ENCODE measurements around the gene ANXA6. TPM values are rescaled to one million over a fixed set of nuclear protein-coding genes. Genes with fewer than 3 reads are reported as not detected.
A peak's percentile ranks its signal among the peaks of the same experiment; 100 is the strongest.

The ANXA6 gene
- total and polyA plus RNA-seq, 5 donors from 2014 or later = 171 to 364 (median 290) TPM

DNA sequence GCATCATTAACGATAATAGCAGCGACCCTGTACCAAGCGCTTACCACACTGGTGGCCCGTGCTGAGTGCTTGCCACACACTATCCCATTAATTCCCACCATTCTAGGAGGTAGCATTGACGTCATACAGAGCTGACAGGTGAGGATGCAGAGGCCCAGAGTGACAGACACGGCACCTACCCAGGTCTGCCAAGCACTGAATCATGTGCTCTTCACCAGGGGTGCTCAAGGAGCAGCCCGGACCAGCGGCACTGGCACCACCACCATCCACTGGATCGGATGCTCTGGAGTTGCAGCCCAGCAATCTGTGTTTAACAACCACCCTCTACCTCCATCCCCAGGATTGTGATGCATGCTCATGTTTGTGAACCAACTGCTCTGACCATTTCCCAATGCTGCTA, 80.2 kb downstream of the ANXA6 start:
- ATAC-seq (ENCODE audit: low read depth in 2 of 2) (no peak), DNase-seq (no peak)
- no peaks in the 10 kb centered on the region for H3K27me3 Mint-ChIP-seq
- Histone ChIP-seq H3K4me1 (ENCODE audit: control insufficient read depth, insufficient read depth, low read length, poor library complexity, severe bottlenecking) (peaks cover 77% of the 10 kb centered on the region), H3K4me3 (ENCODE audit: low read depth, low read length) (peak overlapping the region; percentile 99), H3K9me3 (ENCODE audit: control insufficient read depth in 2 of 2, low read length in 2 of 2) (no peaks in the 10 kb centered on the region), H3K36me3 (ENCODE audit: control insufficient read depth, insufficient read depth, low read length) (peaks cover 25% of the 10 kb centered on the region), H3K27ac (ENCODE audit: insufficient read depth, low read length, poor library complexity, severe bottlenecking) (peak overlapping the region; percentile 98), H3K27me3 (ENCODE audit: control insufficient read depth, insufficient read depth, low read length) (no peaks in the 10 kb centered on the region)
- peaks cover 31 to 79% (median 54%) of the 10 kb centered on the region in 4 donors for H3K4me1 Mint-ChIP-seq
- H3K36me3 Mint-ChIP-seq = peaks cover 31% of the 10 kb centered on the region
- H3K4me3 Mint-ChIP-seq = peak overlapping the region; percentile 91 to 96 (median 94)
- H3K9me3 Mint-ChIP-seq = no peaks in the 10 kb centered on the region
- peak overlapping the region; percentile 71 to 92 (median 88) for H3K27ac Mint-ChIP-seq

DNA sequence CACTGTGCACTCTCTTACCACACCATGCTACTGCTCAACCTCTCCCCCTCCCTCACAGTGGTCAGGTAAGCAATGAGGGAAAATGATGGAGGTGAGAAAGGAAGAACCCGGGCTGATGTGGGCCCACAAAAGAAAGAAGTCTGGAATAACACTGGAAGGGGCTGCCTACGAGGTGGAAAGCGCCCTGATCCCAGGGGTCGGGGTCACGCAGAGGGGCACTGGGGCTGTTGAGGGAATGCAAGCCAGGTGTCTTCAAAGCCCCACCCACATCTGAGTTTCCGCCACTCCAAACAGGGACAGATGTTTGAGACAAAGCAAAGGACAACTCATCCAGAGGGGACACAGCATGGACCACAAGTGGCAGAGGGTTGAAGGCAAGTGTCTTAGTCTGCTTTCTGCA, 81.0 kb downstream of the ANXA6 start:
- peak overlapping the region; percentile 52 for H3K27ac ChIP-seq (ENCODE audit: insufficient read depth, low read length, poor library complexity, severe bottlenecking)
- Mint-ChIP-seq H3K27me3 (no peaks in the 10 kb centered on the region), H3K4me3 (peak overlapping the region; percentile 44 to 96 (median 94)), H3K4me1 (peaks cover 31 to 81% (median 54%) of the 10 kb centered on the region in 4 donors), H3K9me3 (no peaks in the 10 kb centered on the region), H3K36me3 (peaks cover 37% of the 10 kb centered on the region), H3K27ac (peak overlapping the region; percentile 71 to 92 (median 88))
- H3K36me3 ChIP-seq (ENCODE audit: control insufficient read depth, insufficient read depth, low read length) = peaks cover 28% of the 10 kb centered on the region
- no peaks in the 10 kb centered on the region for H3K27me3 ChIP-seq (ENCODE audit: control insufficient read depth, insufficient read depth, low read length)
- peaks cover 75% of the 10 kb centered on the region for H3K4me1 ChIP-seq (ENCODE audit: control insufficient read depth, insufficient read depth, low read length, poor library complexity, severe bottlenecking)
- peak overlapping the region; percentile 99 for H3K4me3 ChIP-seq (ENCODE audit: low read depth, low read length)
- DNase-seq = no peak
- H3K9me3 ChIP-seq (ENCODE audit: control insufficient read depth in 2 of 2, low read length in 2 of 2) = no peaks in the 10 kb centered on the region
- no peak for ATAC-seq (ENCODE audit: low read depth in 2 of 2)

DNA sequence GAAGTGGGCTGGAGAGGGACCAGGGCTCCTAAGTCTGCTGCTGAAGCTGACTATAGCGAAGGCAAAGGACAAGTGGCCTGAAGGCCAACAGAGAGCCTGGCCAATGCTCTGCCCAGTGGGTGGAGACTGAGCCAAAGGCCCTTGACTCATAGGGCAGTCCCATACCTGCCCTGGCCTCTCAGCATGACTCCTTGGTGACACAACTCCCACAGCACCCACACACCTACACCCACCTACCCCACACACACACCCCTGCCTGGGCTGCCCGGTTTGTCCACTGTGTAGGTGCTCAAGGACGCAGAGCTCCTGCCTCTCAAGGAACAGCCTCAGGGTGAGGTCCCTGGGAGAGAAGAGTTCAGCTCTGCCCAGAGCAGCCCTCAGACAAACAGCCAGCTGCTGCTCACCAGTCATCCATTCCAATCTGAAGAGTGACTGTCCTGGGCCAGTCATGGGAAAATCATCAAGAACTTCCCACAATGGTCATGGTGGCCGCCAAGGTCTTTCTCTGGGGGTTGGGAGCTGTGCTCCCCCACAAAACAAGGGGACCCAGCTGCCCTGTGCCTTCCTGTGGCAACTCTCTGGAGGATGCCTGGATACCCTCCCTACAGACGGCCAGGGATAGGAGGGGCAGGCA, 81.8 kb downstream of the ANXA6 start:
- Mint-ChIP-seq H3K4me1 (peaks cover 37 to 84% (median 59%) of the 10 kb centered on the region in 4 donors), H3K9me3 (no peaks in the 10 kb centered on the region), H3K4me3 (peak overlapping the region; percentile 44 to 96 (median 94)), H3K36me3 (peaks cover 39% of the 10 kb centered on the region), H3K27ac (peak overlapping the region; percentile 81 to 94 (median 88)), H3K27me3 (no peaks in the 10 kb centered on the region)
- H3K4me1 ChIP-seq (ENCODE audit: control insufficient read depth, insufficient read depth, low read length, poor library complexity, severe bottlenecking) = peaks cover 78% of the 10 kb centered on the region
- ATAC-seq (ENCODE audit: low read depth in 2 of 2) = no peak
- H3K36me3 ChIP-seq (ENCODE audit: control insufficient read depth, insufficient read depth, low read length) = peaks cover 29% of the 10 kb centered on the region
- H3K4me3 ChIP-seq (ENCODE audit: low read depth, low read length) = peak overlapping the region; percentile 32
- H3K27ac ChIP-seq (ENCODE audit: insufficient read depth, low read length, poor library complexity, severe bottlenecking) = peak overlapping the region; percentile 52
- DNase-seq = no peak
- no peaks in the 10 kb centered on the region for H3K27me3 ChIP-seq (ENCODE audit: control insufficient read depth, insufficient read depth, low read length)
- H3K9me3 ChIP-seq (ENCODE audit: control insufficient read depth in 2 of 2, low read length in 2 of 2) = no peaks in the 10 kb centered on the region

DNA sequence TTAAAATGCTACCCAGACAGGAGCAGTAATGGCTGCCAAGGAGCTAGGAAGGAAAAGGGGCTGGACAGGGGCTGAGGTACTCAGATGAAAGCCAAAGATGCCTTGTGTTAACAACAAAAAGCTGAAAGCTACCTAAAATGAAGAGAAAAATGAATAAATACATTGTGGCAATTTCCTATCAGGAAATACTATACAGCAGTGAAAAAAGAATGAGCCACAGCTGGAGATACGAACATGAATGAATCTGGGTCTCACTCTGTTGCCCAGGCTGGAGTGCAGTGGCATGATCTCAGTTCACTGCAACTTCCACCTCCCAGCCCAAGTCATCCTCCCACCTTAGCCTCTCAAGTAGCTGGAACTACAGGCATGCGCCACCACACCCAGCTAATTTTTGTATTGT, 83.0 kb downstream of the ANXA6 start:
- ATAC-seq (ENCODE audit: low read depth in 2 of 2) = no peak
- Histone ChIP-seq H3K27me3 (ENCODE audit: control insufficient read depth, insufficient read depth, low read length) (no peaks in the 10 kb centered on the region), H3K36me3 (ENCODE audit: control insufficient read depth, insufficient read depth, low read length) (peaks cover 37% of the 10 kb centered on the region), H3K4me3 (ENCODE audit: low read depth, low read length) (no peak overlapping the region), H3K4me1 (ENCODE audit: control insufficient read depth, insufficient read depth, low read length, poor library complexity, severe bottlenecking) (peaks cover 86% of the 10 kb centered on the region), H3K27ac (ENCODE audit: insufficient read depth, low read length, poor library complexity, severe bottlenecking) (no peak overlapping the region), H3K9me3 (ENCODE audit: control insufficient read depth in 2 of 2, low read length in 2 of 2) (no peaks in the 10 kb centered on the region)
- no peaks in the 10 kb centered on the region for H3K9me3 Mint-ChIP-seq
- peaks cover 44% of the 10 kb centered on the region for H3K36me3 Mint-ChIP-seq
- DNase-seq = no peak
- H3K4me3 Mint-ChIP-seq = peak overlapping the region in 2 of 4 donors; percentile 24 to 52
- H3K4me1 Mint-ChIP-seq = peaks cover 37 to 92% (median 69%) of the 10 kb centered on the region in 4 donors
- no peaks in the 10 kb centered on the region for H3K27me3 Mint-ChIP-seq
- peak overlapping the region in 2 of 3 donors; percentile 56 to 69 for H3K27ac Mint-ChIP-seq

DNA sequence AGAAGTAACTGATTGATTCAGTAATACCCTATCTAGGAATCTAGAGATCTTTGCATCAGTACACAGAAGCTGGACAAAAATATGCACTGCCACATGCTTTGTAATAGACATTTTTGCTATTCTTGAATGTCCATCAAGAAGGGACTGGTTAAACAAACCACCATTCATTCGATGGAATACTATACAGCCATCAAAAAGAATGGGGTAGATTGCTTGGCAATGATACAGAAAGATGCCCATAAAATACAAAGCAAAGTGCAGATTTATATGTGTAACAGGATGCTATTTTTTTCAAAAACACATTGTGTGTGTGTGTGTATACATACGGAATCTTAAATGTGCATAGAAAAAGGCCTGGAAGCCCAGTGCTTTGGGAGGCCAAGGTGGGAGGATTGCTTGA, 84.3 kb downstream of the ANXA6 start:
- Mint-ChIP-seq H3K9me3 (no peaks in the 10 kb centered on the region), H3K4me1 (peaks cover 33 to 92% (median 70%) of the 10 kb centered on the region in 4 donors), H3K4me3 (peak overlapping the region in 2 of 4 donors; percentile 35 to 52), H3K27ac (peak overlapping the region in 1 of 3 donors; percentile 64), H3K36me3 (peaks cover 46% of the 10 kb centered on the region), H3K27me3 (no peaks in the 10 kb centered on the region)
- Histone ChIP-seq H3K27me3 (ENCODE audit: control insufficient read depth, insufficient read depth, low read length) (no peaks in the 10 kb centered on the region), H3K9me3 (ENCODE audit: control insufficient read depth in 2 of 2, low read length in 2 of 2) (no peaks in the 10 kb centered on the region), H3K27ac (ENCODE audit: insufficient read depth, low read length, poor library complexity, severe bottlenecking) (no peak overlapping the region), H3K4me3 (ENCODE audit: low read depth, low read length) (no peak overlapping the region), H3K36me3 (ENCODE audit: control insufficient read depth, insufficient read depth, low read length) (peaks cover 45% of the 10 kb centered on the region), H3K4me1 (ENCODE audit: control insufficient read depth, insufficient read depth, low read length, poor library complexity, severe bottlenecking) (peaks cover 86% of the 10 kb centered on the region)
- DNase-seq = no peak
- no peak for ATAC-seq (ENCODE audit: low read depth in 2 of 2)

DNA sequence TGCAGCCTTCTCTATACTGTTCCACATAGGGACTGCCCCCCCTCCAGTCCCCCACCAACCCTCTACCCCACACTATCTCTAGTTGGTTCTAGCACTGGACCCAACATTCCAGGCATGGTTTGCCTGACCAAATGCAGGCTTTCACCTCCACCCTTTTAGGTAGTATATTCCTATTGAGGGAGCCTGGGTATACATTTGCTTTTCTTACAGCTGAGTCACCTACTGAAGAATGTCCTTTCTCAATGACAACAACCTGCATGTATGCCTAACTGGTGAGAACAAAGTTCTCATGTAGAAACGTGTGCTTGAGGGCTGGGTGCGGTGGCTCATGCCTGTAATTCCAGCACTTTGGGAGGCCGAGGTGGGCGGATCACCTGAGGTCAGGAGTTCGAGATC, 85.0 kb downstream of the ANXA6 start:
- no peak overlapping the region for H3K4me3 ChIP-seq (ENCODE audit: low read depth, low read length)
- H3K27ac Mint-ChIP-seq = peak overlapping the region; percentile 64 to 87 (median 87)
- H3K36me3 Mint-ChIP-seq = peaks cover 42% of the 10 kb centered on the region
- no peaks in the 10 kb centered on the region for H3K27me3 ChIP-seq (ENCODE audit: control insufficient read depth, insufficient read depth, low read length)
- no peaks in the 10 kb centered on the region for H3K27me3 Mint-ChIP-seq
- ATAC-seq (ENCODE audit: low read depth in 2 of 2) (no peak), DNase-seq (no peak)
- no peaks in the 10 kb centered on the region for H3K9me3 ChIP-seq (ENCODE audit: control insufficient read depth in 2 of 2, low read length in 2 of 2)
- H3K4me1 ChIP-seq (ENCODE audit: control insufficient read depth, insufficient read depth, low read length, poor library complexity, severe bottlenecking) = peaks cover 86% of the 10 kb centered on the region
- H3K4me1 Mint-ChIP-seq = peaks cover 27 to 92% (median 68%) of the 10 kb centered on the region in 4 donors
- peak overlapping the region in 2 of 4 donors; percentile 38 to 79 for H3K4me3 Mint-ChIP-seq
- H3K27ac ChIP-seq (ENCODE audit: insufficient read depth, low read length, poor library complexity, severe bottlenecking) = no peak overlapping the region
- H3K36me3 ChIP-seq (ENCODE audit: control insufficient read depth, insufficient read depth, low read length) = peaks cover 51% of the 10 kb centered on the region
- H3K9me3 Mint-ChIP-seq = no peaks in the 10 kb centered on the region

DNA sequence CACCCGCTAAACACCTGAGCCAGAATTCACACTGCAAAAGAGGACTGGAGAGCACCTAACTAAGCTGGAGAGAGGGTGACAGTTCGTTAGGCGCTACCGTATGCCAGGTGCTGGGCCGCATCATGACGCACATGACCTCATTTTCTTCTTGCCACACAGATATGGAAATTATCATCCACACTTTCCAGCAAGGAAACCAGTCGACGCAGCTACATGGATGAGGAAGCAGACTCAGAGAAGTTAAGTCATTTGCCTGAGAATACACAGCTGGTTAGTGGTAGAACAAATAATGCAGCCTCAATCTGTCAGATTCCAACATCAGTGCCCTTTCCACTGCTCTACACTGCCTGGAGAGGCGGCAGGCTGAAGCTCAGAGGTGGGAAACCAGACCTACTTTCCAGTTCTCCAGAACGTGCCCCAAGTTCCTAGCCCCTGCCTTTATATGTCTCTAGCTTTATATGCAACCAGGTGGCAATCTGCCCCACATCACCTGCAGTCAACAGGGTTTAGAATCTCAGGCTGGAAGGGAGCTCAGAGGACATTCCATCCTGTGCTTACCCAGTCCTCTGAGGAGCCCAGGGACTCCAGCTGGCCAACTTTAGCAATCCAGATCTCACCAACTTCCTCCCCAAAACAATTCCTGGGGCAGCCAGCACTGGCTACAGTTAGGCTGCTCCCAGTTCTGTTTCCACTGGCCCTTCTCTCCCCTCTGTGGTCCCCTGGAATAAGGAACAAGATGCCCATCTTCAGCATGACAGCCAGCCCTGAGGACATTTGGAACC, 85.5 kb downstream of the ANXA6 start:
- Histone ChIP-seq H3K4me1 (ENCODE audit: control insufficient read depth, insufficient read depth, low read length, poor library complexity, severe bottlenecking) (peaks cover 86% of the 10 kb centered on the region), H3K27me3 (ENCODE audit: control insufficient read depth, insufficient read depth, low read length) (no peaks in the 10 kb centered on the region), H3K36me3 (ENCODE audit: control insufficient read depth, insufficient read depth, low read length) (peaks cover 57% of the 10 kb centered on the region), H3K4me3 (ENCODE audit: low read depth, low read length) (no peak overlapping the region), H3K27ac (ENCODE audit: insufficient read depth, low read length, poor library complexity, severe bottlenecking) (no peak overlapping the region), H3K9me3 (ENCODE audit: control insufficient read depth in 2 of 2, low read length in 2 of 2) (no peaks in the 10 kb centered on the region)
- no peaks in the 10 kb centered on the region for H3K9me3 Mint-ChIP-seq
- H3K27ac Mint-ChIP-seq = peak overlapping the region; percentile 64 to 87 (median 87)
- peaks cover 46% of the 10 kb centered on the region for H3K36me3 Mint-ChIP-seq
- H3K4me1 Mint-ChIP-seq = peaks cover 23 to 92% (median 68%) of the 10 kb centered on the region in 4 donors
- H3K27me3 Mint-ChIP-seq = no peaks in the 10 kb centered on the region
- peak overlapping the region in 3 of 4 donors; percentile 19 to 79 (median 35) for H3K4me3 Mint-ChIP-seq
- DNase-seq (no peak), ATAC-seq (ENCODE audit: low read depth in 2 of 2) (no peak)
